ENCODE measurements around the gene CLCN2. TPM values are rescaled to one million over a fixed set of nuclear protein-coding genes. Genes with fewer than 3 reads are reported as not detected.

Gene CLCN2
- total and polyA plus RNA-seq, 2 of the 8 experiments (the other 6 are each of a cell fraction or from before 2014, with no cell fraction given) = 13.7 to 16.1 TPM

- TF ChIP-seq KDM4A (IDR thresholded peaks at IDR 0.05; ENCODE audit: low read depth, low read length, severe bottlenecking) = no peak
- TF ChIP-seq TAF1 (IDR thresholded peaks at IDR 0.05; ENCODE audit: low read depth, low read length) = no peak
- TF ChIP-seq CHD7 (IDR thresholded peaks at IDR 0.05; ENCODE audit: insufficient replicate concordance, low read length) = no peak
- TF ChIP-seq TAF7 (optimal IDR thresholded peaks at IDR 0.05; ENCODE audit: borderline replicate concordance, low read depth, low read length) = no peak
Measured at GRCh38 chr3:184391266-184391665, 29.9 kb upstream of the CLCN2 start (continued).
